Heart right ventricle (tissue), 16 donors: ENCODE measurements around the gene EPHA8. TPM values are rescaled to one million over a fixed set of nuclear protein-coding genes. Genes with fewer than 3 reads are reported as not detected.

Experiments
- ATAC-seq, 8 donors: fragments of 200-7000 bp; cut with Tn5 transposase; one replicate each; pipeline ENCODE4 v1.9.1; 2020; ENCODE audit warnings: mild to moderate bottlenecking in 8 of 8, moderate library complexity in 8 of 8, moderate number of reproducible peaks in 1 of 8
- DNase-seq, 2 donors: peaks; one replicate each; pipeline ENCODE4 v3.0.0-alpha.2; 2020
- H3K27ac ChIP-seq, 10 donors: fragments of 200-600 bp; sonication (generic) in 2 of 10; one replicate each; pipeline versions ENCODE4 v1.5.0 to v1.8.0; 2020 to 2022; ENCODE audit warnings: mild to moderate bottlenecking in 3 of 10
- H3K27me3 ChIP-seq, 7 donors: fragments of 200-600 bp; one replicate each; pipeline ENCODE4 v1.8.0; 2021 to 2022; ENCODE audit warnings: mild to moderate bottlenecking in 2 of 7
- H3K36me3 ChIP-seq, 9 donors: fragments of 200-600 bp; sonication (generic) in 1 of 9; one replicate each; pipeline versions ENCODE4 v1.5.0 to v1.8.0; 2020 to 2022; ENCODE audit warnings: mild to moderate bottlenecking in 2 of 9
- H3K4me1 ChIP-seq, 9 donors: fragments of 200-600 bp; sonication (generic) in 1 of 9; one replicate each; pipeline versions ENCODE4 v1.5.0 to v1.8.0; 2020 to 2022; ENCODE audit warnings: mild to moderate bottlenecking in 4 of 9
- H3K4me3 ChIP-seq, 10 donors: fragments of 200-600 bp; sonication (generic) in 2 of 10; one replicate each; pipeline versions ENCODE4 v1.5.0 to v1.8.0; 2020 to 2022; ENCODE audit warnings: mild to moderate bottlenecking in 7 of 10, moderate library complexity in 2 of 10
- H3K9me3 ChIP-seq, 11 donors: fragments of 200-600 bp in 10 of 11; sonication (generic) in 2 of 11; one replicate each; pipeline versions ENCODE4 v1.5.0 to v1.8.0; 2013 to 2022; ENCODE audit warnings: mild to moderate bottlenecking in 2 of 11, control low read depth in 1 of 11, moderate library complexity in 1 of 11
- CTCF ChIP-seq, 9 donors: fragments of 200-600 bp; sonication (generic) in 2 of 9; IDR thresholded peaks; one replicate each; pipeline versions ENCODE4 v1.5.0 to v1.8.0; 2021 to 2022; ENCODE audit warnings: antibody characterized with exemption in 9 of 9, mild to moderate bottlenecking in 5 of 9, moderate library complexity in 1 of 9
- WGBS, 2 donors: extraction: QIAGEN DNeasy Blood & Tissue Kit; methylation state at CpG; one replicate each; pipeline ENCODE4 v1.1.7; 2013; ENCODE audit warnings: inconsistent platforms in 1 of 2; 5-methylcytosine and 5-hydroxymethylcytosine counted together
- intact Hi-C, 10 donors: fragments of 100-400 bp; cut with DNase I; formaldehyde crosslinking; loops; one replicate each; pipeline versions ENCODE4 v1.11.1 to v1.14.2; 2022
- polyA plus RNA-seq, 2 donors: library from polyadenylated mRNA; stranded (reverse); fragments of 200-250 nt; gene quantifications; one replicate each; pipeline ENCODE4 v1.2.3, GENCODE V29; 2013
- total RNA-seq, 10 donors: library from RNA; stranded (reverse); fragmentation: NEBNext Ultra II Directional in 3 of 10; extraction: Animal tissue kit (Norgen Biotek cat#: 25700) in 3 of 10; gene quantifications; one replicate each; pipeline versions ENCODE4 v1.2.1 to v1.2.4, GENCODE V29; 2021 to 2023
- donor health status: Arrhythmogenic right ventricular cardiomyopathy.
- donor health status: ischemic (EF 13 %, LVEDD 7.1; RV severe dilation, severe dysfunction).
- donor health status: healthy with polysubstance abuse.
- donor health status: DM: no; HTN: yes; CAD: no.
- donor health status: DM: no; HTN: no; CAD: no.
- donor health status: ischemic (EF 25% LVEDD 6.9; RV normal size, moderate dysfunction).
- donor health status: ischemic (EF 25% LVEDD 5.7; RV mildly dilated, moderate dysfunction).
- donor health status: healthy.
- donor health status: DM: yes; HTN: yes; CAD: no.
- donor health status: Ischemic cardiomyopathy.
- donor health status: ischemic (EF 35%, LVEDD 5.7; RV mildly dilated, moderate dysfunction).
- donor health status: nonischemic (EF 11% LVEDD 7.7; RV severe dilation, severe dysfunction).
- donor health status: DM: yes; HTN: yes; CAD: no.
- donor health status: PGD.
- donor health status: ischemic (EF 29% LVEDD 5.4; RV normal size, mild dysfunction).
- donor health status: nonischemic (EF 23%, LVEDD 6.1; RV moderate dilation, normal function).

EPHA8 gene
- total and polyA plus RNA-seq, 12 donors: 0.12 to 0.30 TPM; not detected in 10

GRCh38 chr1:22621761-22622160, 58.5 kb downstream of the EPHA8 start:
- ATAC-seq (no peak), DNase-seq (no peak)
- 51 to 64% methylated on average over 4 of the region's 4 CpGs for WGBS, 2 donors
- no peaks in the 10 kb centered on the region for H3K4me1 ChIP-seq
- peaks cover 0 to 95% (median 87%) of the 10 kb centered on the region in 7 donors for H3K27me3 ChIP-seq
- no peaks in the 10 kb centered on the region for H3K9me3 ChIP-seq
- H3K27ac ChIP-seq: no peak overlapping the region
- no peak for TF ChIP-seq CTCF (IDR thresholded peaks at IDR 0.05)
- H3K36me3 ChIP-seq: no peaks in the 10 kb centered on the region
- H3K4me3 ChIP-seq: no peak overlapping the region
- intact Hi-C loops: no loop called here

GRCh38 chr1:22625262-22625925, 62.1 kb downstream of the EPHA8 start:
- WGBS, 2 donors: 36 to 37% methylated on average over 9 of the region's 9 CpGs
- Histone ChIP-seq H3K27ac (no peak overlapping the region), H3K36me3 (no peaks in the 10 kb centered on the region), H3K4me1 (no peaks in the 10 kb centered on the region), H3K4me3 (no peak overlapping the region), H3K9me3 (no peaks in the 10 kb centered on the region), H3K27me3 (peaks cover 0 to 85% (median 71%) of the 10 kb centered on the region in 7 donors)
- intact Hi-C loops: no loop called here
- no peak for TF ChIP-seq CTCF (IDR thresholded peaks at IDR 0.05)
- DNase-seq: no peak
- no peak for ATAC-seq

- Histone ChIP-seq H3K36me3 (no peaks in the 10 kb centered on the region), H3K27me3 (peaks cover 0 to 81% (median 69%) of the 10 kb centered on the region in 7 donors), H3K4me1 (no peaks in the 10 kb centered on the region), H3K9me3 (no peaks in the 10 kb centered on the region), H3K4me3 (no peak overlapping the region), H3K27ac (no peak overlapping the region)
- intact Hi-C loops: no loop called here
- TF ChIP-seq CTCF (IDR thresholded peaks at IDR 0.05): no peak
- WGBS, 2 donors: 18 to 20% methylated on average over 20 of the region's 20 CpGs
- DNase-seq: no peak
- peak in 1 of 8 donors; percentile 43 for ATAC-seq
Measured at GRCh38 chr1:22626237-22627157, 63.2 kb downstream of the EPHA8 start.

GRCh38 chr1:22627331-22627730, 64.0 kb downstream of the EPHA8 start:
- intact Hi-C loops: no loop called here
- WGBS, 2 donors: 62 to 65% methylated on average over 5 of the region's 5 CpGs
- no peak overlapping the region for H3K4me3 ChIP-seq
- peaks cover 0 to 76% (median 61%) of the 10 kb centered on the region in 7 donors for H3K27me3 ChIP-seq
- H3K36me3 ChIP-seq: no peaks in the 10 kb centered on the region
- H3K4me1 ChIP-seq: no peaks in the 10 kb centered on the region
- H3K27ac ChIP-seq: no peak overlapping the region
- H3K9me3 ChIP-seq: no peaks in the 10 kb centered on the region
- DNase-seq (no peak), ATAC-seq (no peak)
- TF ChIP-seq CTCF (IDR thresholded peaks at IDR 0.05): no peak
